PC-3 (cell line): ENCODE data around the gene BMPER.

Experiments used
- EZH2 ChIP-seq: fragments of 300-600 bp; sonication (generic); IDR thresholded peaks from one replicate; pipeline ENCODE4 v1.6.1; 2017; ENCODE audit warnings: antibody characterized with exemption, mild to moderate bottlenecking, low read length; ENCODE audit not compliant: unreplicated experiment
- TF ChIP-seq, protein P1 (sequence below): fragments of 300-600 bp; sonication (generic); conservative IDR thresholded peaks from 2 replicates; pipeline ENCODE4 v1.5.1; 2017; ENCODE audit warnings: antibody characterized with exemption, low read depth, mild to moderate bottlenecking, low read length

DNA sequence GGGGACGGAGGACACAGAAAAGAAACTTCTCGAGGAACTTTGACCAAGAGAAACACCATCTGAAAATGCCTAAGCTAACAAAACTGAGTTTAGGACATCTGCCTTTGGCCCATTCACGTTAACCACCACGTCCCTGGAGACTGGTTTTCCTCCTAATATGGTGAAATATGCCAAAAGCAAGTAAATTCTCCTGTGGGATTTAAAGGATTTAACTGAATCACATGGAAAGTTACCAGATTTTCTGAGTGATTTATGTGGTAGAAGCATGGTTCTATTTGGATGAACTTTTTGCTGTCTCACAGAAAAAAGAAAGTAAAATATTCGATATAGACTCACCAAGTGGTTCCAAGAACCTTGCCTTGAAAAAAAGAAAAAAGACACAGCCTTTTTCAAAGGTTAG, 30.4 kb upstream of the BMPER start:
- TF ChIP-seq, protein P1, sequence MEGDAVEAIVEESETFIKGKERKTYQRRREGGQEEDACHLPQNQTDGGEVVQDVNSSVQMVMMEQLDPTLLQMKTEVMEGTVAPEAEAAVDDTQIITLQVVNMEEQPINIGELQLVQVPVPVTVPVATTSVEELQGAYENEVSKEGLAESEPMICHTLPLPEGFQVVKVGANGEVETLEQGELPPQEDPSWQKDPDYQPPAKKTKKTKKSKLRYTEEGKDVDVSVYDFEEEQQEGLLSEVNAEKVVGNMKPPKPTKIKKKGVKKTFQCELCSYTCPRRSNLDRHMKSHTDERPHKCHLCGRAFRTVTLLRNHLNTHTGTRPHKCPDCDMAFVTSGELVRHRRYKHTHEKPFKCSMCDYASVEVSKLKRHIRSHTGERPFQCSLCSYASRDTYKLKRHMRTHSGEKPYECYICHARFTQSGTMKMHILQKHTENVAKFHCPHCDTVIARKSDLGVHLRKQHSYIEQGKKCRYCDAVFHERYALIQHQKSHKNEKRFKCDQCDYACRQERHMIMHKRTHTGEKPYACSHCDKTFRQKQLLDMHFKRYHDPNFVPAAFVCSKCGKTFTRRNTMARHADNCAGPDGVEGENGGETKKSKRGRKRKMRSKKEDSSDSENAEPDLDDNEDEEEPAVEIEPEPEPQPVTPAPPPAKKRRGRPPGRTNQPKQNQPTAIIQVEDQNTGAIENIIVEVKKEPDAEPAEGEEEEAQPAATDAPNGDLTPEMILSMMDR: no peak
- no peak for TF ChIP-seq EZH2
